ENCODE data around the gene DKK3.

The DKK3 gene

GRCh38 chr11:11947825-11948224 lies 60.6 kb downstream of the DKK3 start:
- no peak for TF ChIP-seq CTCF (IDR thresholded peaks at IDR 0.05)

GRCh38 chr11:11946878-11947277 lies 61.5 kb downstream of the DKK3 start:
- TF ChIP-seq CTCF (IDR thresholded peaks at IDR 0.05), result no peak

DNA sequence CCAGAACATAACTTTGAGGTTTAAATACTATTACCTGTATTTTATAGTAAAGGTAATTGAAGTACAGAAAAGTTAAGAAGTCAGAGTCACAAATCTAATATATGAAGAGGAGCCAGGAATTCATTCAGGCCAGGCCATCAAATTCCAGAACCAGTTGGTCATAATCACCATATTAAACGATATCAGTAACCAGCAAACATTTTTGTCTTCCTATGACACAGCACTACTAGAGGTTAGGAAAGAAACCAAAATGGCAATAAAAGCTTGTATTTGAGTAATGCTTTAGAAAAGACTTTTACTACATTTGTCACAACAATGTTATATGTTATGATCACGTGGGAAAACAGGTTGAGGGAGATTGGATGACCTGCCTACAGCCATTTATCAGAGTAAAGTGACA lies 62.2 kb downstream of the DKK3 start:
- TF ChIP-seq CTCF (IDR thresholded peaks at IDR 0.05), result no peak

DNA sequence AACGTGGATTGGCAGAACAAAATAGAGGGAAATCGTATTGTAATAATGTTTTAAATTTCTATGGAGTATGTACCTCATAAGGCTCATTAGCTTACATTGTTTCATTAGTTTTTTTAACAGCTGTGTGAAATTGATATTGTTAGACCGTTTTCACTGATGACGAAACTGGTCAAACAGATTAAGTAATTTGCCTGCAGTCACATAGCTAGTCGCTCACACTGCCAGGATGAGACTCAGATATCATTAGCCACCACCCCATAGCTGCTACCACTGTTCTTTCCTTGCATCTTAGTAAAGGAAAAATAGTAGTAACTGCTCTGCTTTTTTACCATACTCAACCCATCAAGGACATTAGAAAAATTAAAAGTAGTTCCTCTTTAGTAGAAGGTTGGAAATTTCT lies 64.0 kb downstream of the DKK3 start:
- no peak for TF ChIP-seq CTCF (IDR thresholded peaks at IDR 0.05)

- no peak for TF ChIP-seq CTCF (IDR thresholded peaks at IDR 0.05)
These were observed 65.8 kb downstream of the DKK3 start for GRCh38 chr11:11942668-11943067.

DNA sequence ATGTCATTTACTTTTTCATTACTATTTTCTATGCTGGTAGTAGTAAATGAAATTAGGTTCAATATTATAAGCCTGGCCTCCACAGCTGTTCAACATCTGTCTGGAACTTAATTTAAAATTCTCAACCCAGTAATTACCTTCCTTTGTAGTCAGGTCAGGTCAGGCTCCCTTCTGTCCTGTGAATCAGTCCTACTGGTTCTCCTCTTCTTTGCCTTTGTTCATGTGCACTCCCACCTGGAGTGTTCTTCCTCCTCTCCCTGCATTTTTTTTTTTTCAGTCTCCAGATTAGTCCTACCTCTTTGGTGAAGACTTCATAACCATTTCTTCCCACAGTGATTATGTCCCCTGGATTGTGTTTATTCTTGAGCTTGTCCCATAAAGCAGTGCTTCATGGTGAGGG lies 67.9 kb downstream of the DKK3 start:
- TF ChIP-seq CTCF (IDR thresholded peaks at IDR 0.05), result no peak

DNA sequence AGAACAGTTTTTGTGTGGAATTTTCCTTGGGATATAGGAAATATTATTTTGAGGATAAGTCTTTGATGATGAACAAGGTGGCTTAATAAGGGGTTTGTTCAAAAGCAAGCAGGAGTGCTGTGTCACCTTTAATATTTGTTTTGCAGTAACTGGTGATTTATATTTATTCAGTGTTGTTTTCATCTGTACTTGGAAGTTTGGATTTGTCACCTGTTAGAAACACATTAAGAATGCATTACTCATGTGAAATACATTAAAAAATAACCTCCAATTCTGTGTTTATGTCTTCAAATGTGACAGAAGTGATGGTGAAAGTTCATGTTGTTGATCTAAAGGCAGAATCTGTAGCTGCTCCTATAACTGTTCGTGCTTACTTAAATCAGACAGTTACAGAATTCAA lies 70.5 kb downstream of the DKK3 start:
- no peak for TF ChIP-seq CTCF (IDR thresholded peaks at IDR 0.05)

- TF ChIP-seq CTCF (IDR thresholded peaks at IDR 0.05), result no peak
These were observed 71.0 kb downstream of the DKK3 start for GRCh38 chr11:11937433-11937832.
